AG09309 (cell line): ENCODE measurements around the gene CHRNA7.

ENCODE experiments used
- DNase-seq: peaks from one replicate; pipeline ENCODE4 v3.0.0-alpha.2; 2010; ENCODE audit warnings: low read depth
- H3K4me3 ChIP-seq: 2 replicates; pipeline ENCODE4 v1.5.1; 2011; ENCODE audit warnings: mild to moderate bottlenecking, low read depth, low read length, moderate library complexity; ENCODE audit not compliant: control insufficient read depth
- CTCF ChIP-seq: IDR thresholded peaks from 2 replicates; pipeline ENCODE4 v1.5.1; 2011; ENCODE audit warnings: mild to moderate bottlenecking, low read depth, low read length, inconsistent platforms; ENCODE audit not compliant: insufficient read depth, control insufficient read depth; ENCODE audit errors: missing control alignments

Gene CHRNA7

GRCh38 chr15:32105258-32106241, 75.2 kb downstream of the CHRNA7 start:
- TF ChIP-seq CTCF, result no peak
- DNase-seq, result no peak
- H3K4me3 ChIP-seq, result no peak overlapping the region

GRCh38 chr15:32106401-32107381, 76.4 kb downstream of the CHRNA7 start:
- no peak for TF ChIP-seq CTCF
- DNase-seq, result no peak
- no peak overlapping the region for H3K4me3 ChIP-seq

- no peak for DNase-seq
- no peak overlapping the region for H3K4me3 ChIP-seq
- no peak for TF ChIP-seq CTCF
These were observed 77.3 kb downstream of the CHRNA7 start for GRCh38 chr15:32107477-32108080.

- H3K4me3 ChIP-seq, result no peak overlapping the region
- no peak for TF ChIP-seq CTCF
- DNase-seq, result no peak
These were observed 78.3 kb downstream of the CHRNA7 start for GRCh38 chr15:32108661-32109060.

- H3K4me3 ChIP-seq, result no peak overlapping the region
- TF ChIP-seq CTCF, result no peak
- no peak for DNase-seq
These were observed 81.8 kb downstream of the CHRNA7 start for GRCh38 chr15:32112101-32112500.

- DNase-seq, result no peak
- H3K4me3 ChIP-seq, result no peak overlapping the region
These were observed 82.9 kb downstream of the CHRNA7 start for GRCh38 chr15:32113224-32113623.

More at GRCh38 chr15:32113224-32113623, 82.9 kb downstream of the CHRNA7 start:
- TF ChIP-seq CTCF, result no peak
